ENCODE results near the gene PROCA1. TPM values are rescaled to one million over a fixed set of nuclear protein-coding genes. Genes with fewer than 3 reads are reported as not detected.

Gene PROCA1
- total RNA-seq, 2 donors from 2014 or later, result 1.9 to 9.4 TPM

GRCh38 chr17:28706471-28707338, 5.0 kb downstream of the PROCA1 start:
- TF ChIP-seq POLR2A (IDR thresholded peaks at IDR 0.05) (no peak), CTCF (IDR thresholded peaks at IDR 0.05) (no peak), POLR2AphosphoS5 (IDR thresholded peaks at IDR 0.05) (no peak)
- H3K27ac ChIP-seq, result no peak overlapping the region
- no peak for DNase-seq (ENCODE audit: low spot score)
- WGBS, result 53% methylated on average over 7 of the region's 7 CpGs
- intact Hi-C loops (cut with DNase I), result no loop called here
- H3K9me3 ChIP-seq, result no peaks in the 10 kb centered on the region
- peaks cover 0 to 3% of the 10 kb centered on the region in 2 donors for H3K36me3 ChIP-seq
- no peaks in the 10 kb centered on the region for H3K4me1 ChIP-seq (replicated peaks)
- no peaks in the 10 kb centered on the region for H3K27me3 ChIP-seq (replicated peaks; ENCODE audit: insufficient read depth)
- no peak overlapping the region for H3K4me3 ChIP-seq

- Histone ChIP-seq H3K27ac (no peak overlapping the region), H3K4me3 (no peak overlapping the region), H3K27me3 (replicated peaks; ENCODE audit: insufficient read depth) (no peaks in the 10 kb centered on the region), H3K4me1 (replicated peaks) (no peaks in the 10 kb centered on the region), H3K36me3 (peaks cover 5 to 10% of the 10 kb centered on the region in 2 donors), H3K9me3 (no peaks in the 10 kb centered on the region)
- intact Hi-C loops (cut with DNase I), result no loop called here
- no peak for DNase-seq (ENCODE audit: low spot score)
- 66% methylated on average over 8 of the region's 10 CpGs for WGBS
- TF ChIP-seq CTCF (IDR thresholded peaks at IDR 0.05) (no peak), POLR2A (IDR thresholded peaks at IDR 0.05) (no peak), POLR2AphosphoS5 (IDR thresholded peaks at IDR 0.05) (no peak)
Measured at GRCh38 chr17:28705728-28706334, 5.9 kb downstream of the PROCA1 start.

GRCh38 chr17:28705074-28705659, 6.5 kb downstream of the PROCA1 start:
- TF ChIP-seq CTCF (IDR thresholded peaks at IDR 0.05) (no peak), POLR2A (IDR thresholded peaks at IDR 0.05) (no peak), POLR2AphosphoS5 (IDR thresholded peaks at IDR 0.05) (no peak)
- intact Hi-C loops (cut with DNase I), result no loop called here
- 72% methylated on average over 5 of the region's 5 CpGs for WGBS
- Histone ChIP-seq H3K36me3 (peaks cover 11 to 13% of the 10 kb centered on the region in 2 donors), H3K9me3 (no peaks in the 10 kb centered on the region), H3K27ac (no peak overlapping the region), H3K4me1 (replicated peaks) (no peaks in the 10 kb centered on the region), H3K27me3 (replicated peaks; ENCODE audit: insufficient read depth) (no peaks in the 10 kb centered on the region), H3K4me3 (no peak overlapping the region)
- DNase-seq (ENCODE audit: low spot score), result no peak

- WGBS, result 86% methylated on average over 13 of the region's 14 CpGs
- H3K4me3 ChIP-seq, result no peak overlapping the region
- no peaks in the 10 kb centered on the region for H3K9me3 ChIP-seq
- H3K36me3 ChIP-seq, result peaks cover 20% of the 10 kb centered on the region in 2 donors
- no peaks in the 10 kb centered on the region for H3K4me1 ChIP-seq (replicated peaks)
- DNase-seq (ENCODE audit: low spot score), result no peak
- H3K27me3 ChIP-seq (replicated peaks; ENCODE audit: insufficient read depth), result no peaks in the 10 kb centered on the region
- H3K27ac ChIP-seq, result no peak overlapping the region
- TF ChIP-seq CTCF (IDR thresholded peaks at IDR 0.05) (no peak), POLR2AphosphoS5 (IDR thresholded peaks at IDR 0.05) (no peak), POLR2A (IDR thresholded peaks at IDR 0.05) (no peak)
- intact Hi-C loops (cut with DNase I), result no loop called here
Measured at GRCh38 chr17:28704219-28704858, 7.3 kb downstream of the PROCA1 start.

Measured in prostate gland (tissue), 2 donors.